HG03097 (cell line): Measurements from ENCODE around the gene CAB39L.
A peak's percentile ranks its signal among the peaks of the same experiment; 100 is the strongest.

Experiments used
- ATAC-seq: cut with Tn5 transposase; IDR thresholded peaks from one replicate; pipeline ENCODE4 v1.9.1; 2021; ENCODE audit not compliant: unreplicated experiment, low FRiP score

The CAB39L gene

DNA sequence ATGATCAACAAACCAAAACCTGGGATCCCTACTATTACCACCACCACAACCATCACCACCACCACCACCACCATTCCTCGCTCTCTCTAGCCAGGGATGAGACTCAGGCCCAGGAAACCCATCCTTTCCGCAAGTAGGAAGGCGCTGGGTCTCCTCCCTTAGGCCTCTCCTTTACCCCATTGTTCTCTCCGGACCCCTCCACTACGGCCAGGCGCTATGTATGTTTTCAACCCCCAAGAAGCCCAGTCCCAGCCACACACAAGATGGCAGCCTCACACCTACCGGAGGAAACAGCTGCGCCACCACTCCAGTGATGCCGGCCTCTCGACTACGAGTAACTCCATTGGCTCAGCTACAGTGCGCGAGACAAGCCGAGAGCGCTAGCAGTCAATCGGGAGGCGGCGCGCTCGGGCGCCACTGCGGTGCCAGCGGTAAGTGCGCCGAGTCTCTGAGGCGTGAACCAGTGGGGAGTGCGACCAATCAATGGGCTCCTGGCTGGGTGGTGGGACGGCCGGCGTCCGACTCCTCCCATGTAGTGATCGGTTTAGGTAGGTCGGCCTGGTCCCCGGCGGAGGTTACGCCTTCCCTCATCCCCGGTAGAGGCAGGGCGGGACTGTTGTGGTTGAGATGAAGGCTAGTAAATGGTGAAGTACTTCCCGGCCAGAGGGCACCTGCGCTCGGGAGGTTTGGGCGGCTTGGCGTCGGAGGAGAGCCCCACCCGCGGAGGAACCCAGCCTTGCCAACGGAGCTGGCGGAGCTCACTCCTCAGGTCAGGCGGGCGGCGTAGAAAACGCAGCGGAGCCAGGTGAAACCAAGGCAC is at the start of gene CAB39L, which contains the start of gene SETDB2:
Gene CAB39L, minus strand, starts transcription at position 361 of the 820 bp plus-strand sequence. CDS start 61,154 bp downstream, outside the sequence.
Gene SETDB2, plus strand, starts transcription at position 571 of the 820 bp plus-strand sequence. CDS start 7,620 bp downstream, outside the sequence.
- ATAC-seq: peak; percentile 93

DNA sequence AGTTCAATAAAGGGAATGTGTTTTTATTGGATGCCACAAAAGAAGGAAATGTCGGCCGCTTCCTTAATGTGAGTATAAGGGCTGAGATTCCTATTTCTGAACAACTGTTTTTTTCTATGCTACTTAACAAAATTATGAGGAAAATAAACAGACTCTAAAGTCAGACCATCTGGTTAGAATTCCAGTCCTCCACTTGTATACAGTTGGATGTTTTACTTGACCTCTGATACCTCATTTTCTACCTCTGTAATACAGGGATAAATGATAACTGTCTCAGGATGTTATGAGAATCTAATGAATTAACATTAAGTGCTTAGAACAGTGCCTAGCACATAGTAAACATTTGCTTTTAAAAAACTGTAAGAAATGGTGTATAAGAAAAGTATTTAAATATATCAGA is 44.7 kb upstream of the CAB39L start:
- no peak for ATAC-seq

DNA sequence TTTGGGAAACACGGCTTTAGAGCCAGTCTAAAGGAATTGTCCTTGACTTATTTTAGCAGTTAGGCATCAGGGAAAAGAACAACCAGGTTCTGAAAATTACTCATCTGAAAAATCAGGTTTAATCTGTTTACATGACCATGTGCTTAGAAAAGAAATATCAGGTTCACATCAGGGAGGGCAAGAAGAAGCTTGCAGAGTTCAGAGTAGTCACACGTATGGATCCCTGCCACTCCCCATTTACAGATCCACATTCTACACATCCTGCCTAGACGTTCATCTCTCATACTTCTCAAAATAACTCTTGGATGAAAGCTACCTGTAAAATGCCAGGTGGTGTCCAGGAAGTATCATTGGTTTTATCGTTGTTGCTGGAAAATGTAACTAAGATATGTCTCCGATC is 37.9 kb upstream of the CAB39L start:
- no peak for ATAC-seq

DNA sequence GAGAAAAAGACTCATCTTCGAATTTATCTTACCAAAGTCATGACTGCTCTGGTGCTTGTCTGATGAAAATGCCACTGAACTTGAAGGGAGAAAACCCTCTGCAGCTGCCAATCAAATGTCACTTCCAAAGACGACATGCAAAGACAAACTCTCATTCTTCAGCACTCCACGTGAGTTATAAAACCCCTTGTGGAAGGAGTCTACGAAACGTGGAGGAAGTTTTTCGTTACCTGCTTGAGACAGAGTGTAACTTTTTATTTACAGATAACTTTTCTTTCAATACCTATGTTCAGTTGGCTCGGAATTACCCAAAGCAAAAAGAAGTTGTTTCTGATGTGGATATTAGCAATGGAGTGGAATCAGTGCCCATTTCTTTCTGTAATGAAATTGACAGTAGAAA is 32.7 kb upstream of the CAB39L start:
- ATAC-seq: no peak

DNA sequence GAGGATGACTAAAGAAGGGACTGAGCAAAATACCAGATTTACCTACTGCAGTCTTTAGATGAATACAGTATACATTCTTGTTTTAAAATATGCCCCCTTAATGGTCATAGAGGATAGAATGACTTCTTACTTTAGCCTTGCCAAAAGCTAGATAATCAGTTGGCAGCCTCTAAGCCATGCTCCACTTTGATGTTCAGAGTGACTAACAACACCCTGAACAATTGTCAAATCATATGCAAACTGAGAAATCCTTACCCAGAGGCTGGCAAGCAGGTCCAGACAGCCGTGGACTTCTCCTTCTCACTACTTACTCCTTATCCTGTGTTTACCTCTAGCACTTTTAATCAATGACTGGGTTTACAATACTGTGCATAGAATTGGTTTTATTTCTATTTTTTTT is 28.3 kb upstream of the CAB39L start:
- no peak for ATAC-seq

DNA sequence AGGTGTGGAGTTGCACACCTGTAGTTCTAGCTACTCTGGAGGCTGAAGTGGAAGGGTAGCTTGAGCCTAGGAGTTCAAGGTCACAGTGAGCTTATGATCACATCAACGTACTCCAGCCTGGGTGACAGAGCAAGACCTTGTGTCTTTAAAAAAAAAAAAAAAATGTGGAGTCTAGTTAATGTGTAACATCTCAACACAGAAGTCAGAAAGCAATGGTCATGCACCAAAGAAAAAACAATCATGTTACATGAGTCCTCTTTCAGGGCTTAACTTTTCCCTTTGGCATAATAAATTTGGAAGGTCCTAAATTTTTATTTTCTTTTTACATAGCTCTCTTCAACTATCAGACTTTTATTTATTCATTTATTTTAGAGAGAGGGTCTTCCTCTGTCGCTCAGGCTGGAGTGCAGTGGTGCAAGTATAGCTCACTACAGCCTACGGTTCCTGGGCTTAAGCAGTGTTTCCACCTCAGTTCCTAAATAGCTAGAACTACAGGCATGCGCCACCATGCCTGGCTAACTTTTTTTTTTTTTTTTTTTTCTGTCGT is 22.5 kb upstream of the CAB39L start:
- no peak for ATAC-seq

DNA sequence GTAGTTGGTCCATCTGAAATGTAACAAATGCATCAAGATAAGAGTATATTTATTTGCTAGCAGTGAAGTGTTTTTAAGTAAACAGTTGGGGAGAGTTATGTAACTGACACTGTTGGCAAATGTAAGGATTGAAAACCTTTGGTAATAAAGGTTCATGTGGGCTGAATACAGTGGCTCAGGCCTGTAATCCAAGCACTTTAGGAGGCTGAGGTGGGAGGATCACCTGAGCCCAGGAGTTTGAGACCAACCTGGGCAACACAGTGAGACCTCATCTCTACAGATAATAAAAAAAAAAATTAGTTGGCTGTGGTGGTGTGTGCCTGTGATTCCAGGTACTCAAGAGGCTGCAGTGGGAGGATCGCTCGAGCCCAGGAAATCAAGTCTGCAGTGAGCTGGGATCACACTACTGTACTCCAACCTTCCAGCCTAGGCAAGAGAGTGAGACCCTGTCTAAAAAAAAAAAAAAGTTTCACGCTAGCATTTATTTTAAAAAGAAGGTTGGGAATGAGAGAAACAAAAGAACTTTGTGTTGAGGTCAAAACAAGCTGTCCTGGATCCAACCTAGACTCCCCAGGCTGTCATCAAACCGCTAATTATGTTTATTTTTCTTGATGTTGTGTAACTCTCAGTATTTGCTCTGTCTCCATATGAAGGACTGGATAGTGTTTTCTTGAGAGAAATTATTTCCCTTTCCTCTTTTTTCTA is 20.9 kb upstream of the CAB39L start:
- no peak for ATAC-seq

DNA sequence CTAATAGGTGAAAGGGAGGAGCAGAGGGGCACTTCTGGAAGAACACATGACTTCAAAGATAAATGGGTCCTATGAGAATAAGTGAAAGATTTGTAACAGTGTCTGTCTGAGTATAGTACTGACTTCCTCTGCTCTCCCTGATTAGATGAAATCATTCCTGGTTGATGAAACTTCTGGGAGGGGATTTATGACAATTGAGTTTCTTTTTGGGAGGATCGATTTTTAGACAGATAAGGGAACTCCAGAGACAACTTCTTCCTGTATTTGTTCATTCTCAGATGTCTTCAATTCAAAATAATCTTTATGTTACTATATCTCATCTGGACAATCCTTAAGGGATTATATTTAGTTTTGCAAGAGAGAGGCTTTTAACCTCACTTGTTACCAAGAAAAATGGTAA is 20.2 kb upstream of the CAB39L start:
- ATAC-seq: no peak

DNA sequence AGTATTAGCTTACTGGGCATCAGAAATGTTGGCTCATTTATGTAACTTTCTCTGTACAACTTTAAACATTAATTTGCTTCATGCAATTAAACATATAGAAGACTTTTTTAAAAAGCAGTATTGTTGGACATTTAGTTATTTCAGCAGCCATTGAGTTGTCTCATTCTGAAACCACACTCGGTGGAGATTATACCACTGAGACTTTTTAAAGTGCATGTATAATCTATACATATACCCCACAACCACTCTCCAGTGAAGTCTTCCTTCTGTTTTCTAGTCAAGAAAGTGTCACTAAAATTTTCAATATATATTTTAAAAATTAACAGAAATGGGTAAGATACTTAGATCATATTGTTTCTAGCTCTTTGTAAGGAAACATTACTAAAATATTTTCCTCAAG is 15.7 kb upstream of the CAB39L start:
- no peak for ATAC-seq

DNA sequence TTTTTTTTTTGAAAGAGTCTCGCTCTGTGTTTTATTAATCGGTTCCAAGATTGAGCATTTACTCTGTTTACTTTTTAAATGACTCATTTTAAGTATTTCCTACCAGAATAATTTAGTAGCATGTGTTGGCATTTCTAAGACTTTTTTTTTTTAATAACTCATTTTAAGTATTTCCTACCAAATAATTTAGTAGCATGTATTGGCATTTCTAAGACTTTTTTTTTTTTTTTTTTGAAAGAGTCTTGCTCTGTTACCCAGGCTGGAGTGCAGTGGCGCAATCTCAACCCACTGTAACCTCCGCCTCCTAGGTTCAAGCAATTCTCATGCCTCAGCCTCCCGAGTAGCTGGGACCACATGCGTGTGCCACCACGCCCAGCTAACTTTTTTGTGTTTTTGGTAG is 13.4 kb upstream of the CAB39L start:
- ATAC-seq: no peak

DNA sequence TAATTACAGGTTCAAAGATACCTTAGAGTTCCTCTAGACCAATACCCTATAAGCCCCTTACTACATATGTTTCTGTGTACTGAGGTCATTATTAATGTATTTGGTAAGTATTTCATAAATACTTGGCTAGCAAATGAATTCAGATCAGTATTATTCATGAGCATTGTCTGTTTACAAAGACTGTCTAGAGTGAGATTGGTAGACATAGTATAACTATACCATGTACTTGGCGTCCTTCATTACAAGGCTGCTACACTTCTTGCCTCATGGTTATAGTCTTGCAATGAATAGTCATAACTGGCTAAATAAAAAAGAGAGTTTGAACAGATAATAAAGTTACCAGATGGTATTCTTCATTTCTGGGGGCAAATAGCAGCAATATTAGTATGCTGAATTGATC is 12.3 kb upstream of the CAB39L start:
- ATAC-seq: no peak

DNA sequence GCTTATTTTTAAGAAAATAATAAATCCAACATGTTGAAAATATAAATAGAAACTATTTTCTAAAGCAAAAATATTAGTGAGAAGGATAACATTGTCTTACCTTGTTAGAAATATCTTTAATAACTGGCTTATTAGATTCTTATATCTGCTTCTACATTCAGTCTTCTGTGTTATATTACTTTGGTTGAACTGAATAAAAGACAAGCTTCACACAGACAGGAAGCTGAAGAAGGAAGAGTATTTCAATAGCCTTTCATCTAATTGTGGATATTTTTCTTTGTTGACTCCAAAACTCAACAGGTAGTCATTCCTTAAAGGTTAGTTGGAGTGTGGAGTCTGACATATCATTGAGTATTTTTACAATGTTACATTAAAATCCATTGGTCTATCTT is 11.1 kb upstream of the CAB39L start:
- ATAC-seq: no peak

DNA sequence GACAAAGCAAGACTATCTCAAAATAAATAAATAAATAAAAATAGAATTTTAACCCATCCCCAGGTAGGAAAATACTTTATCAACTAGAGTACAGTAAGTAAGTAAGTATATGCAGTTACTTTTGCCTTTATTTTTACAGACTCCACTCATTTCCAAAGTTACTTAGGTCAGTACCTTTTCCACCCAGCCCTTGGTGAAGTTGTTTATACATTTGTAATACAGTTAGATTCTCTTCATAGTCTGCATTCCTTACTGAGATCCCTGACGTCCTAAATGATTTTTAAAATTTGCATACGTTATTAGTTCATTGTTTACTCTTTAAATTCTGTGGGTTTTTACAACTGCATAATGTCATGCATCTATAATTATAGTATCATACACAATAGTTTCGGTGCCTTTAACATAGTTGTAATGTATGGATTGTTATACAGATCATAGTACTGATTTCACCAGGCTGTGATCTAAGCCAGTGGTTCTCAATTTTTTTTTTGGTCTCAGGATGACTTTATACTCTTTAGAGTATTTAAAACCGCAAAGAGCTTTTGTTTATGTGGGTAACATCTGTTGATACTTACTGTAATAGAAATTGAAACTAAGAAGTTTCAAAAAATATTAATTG is 10.6 kb upstream of the CAB39L start:
- peak; percentile 87 for ATAC-seq

DNA sequence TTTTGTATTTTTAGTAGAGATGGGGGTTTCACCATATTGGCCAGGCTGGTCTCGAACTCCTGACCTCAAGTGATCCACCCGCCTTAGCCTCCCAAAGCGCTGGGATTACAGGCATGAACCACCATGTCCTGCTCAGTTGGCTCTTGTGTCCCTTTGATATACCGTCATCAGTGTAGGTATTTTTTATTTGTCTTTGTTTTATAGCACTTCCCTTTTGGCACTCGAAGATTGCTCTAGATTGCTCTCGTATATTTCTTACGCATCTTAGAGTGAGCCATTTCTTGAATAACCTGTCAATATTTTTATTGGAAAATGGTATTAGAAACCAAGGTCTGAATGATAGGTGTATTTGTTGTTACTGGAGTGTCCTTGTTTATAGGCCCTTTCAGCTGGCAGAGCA is 9.6 kb upstream of the CAB39L start:
- no peak for ATAC-seq

DNA sequence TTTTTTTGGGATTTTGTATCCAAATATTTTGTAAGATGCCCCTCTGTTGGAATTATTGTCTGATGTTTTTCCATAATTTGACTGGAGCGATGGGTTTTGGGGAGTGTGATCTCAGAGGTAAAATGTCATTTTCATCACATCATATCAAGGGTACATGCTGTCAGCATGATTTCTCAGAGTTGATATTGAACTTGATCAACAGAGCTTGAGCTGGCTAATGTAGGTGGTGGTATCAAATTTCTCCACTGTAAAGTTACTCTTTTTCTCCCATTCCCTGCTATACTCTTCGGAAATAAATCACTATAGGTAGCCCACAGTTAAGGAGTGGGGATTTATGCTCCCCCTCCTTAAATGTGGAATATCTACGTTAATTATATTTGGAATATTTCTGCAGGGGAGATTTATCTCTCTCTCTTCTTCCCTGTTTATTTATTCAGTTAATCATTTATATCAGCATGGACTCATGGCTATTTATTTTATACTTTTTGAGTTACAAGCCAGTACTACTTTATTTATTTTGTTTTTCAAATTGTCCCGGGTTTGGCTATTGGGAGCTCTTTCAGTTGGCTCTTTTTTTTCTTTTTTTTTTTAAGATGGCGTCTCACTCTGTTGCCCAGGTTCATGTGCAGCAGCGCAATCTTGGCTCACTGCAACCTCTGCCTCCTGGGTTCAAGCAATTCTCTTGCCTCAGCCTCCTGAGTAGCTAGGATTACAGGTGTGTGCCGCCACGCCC is 9.0 kb upstream of the CAB39L start:
- ATAC-seq: no peak

DNA sequence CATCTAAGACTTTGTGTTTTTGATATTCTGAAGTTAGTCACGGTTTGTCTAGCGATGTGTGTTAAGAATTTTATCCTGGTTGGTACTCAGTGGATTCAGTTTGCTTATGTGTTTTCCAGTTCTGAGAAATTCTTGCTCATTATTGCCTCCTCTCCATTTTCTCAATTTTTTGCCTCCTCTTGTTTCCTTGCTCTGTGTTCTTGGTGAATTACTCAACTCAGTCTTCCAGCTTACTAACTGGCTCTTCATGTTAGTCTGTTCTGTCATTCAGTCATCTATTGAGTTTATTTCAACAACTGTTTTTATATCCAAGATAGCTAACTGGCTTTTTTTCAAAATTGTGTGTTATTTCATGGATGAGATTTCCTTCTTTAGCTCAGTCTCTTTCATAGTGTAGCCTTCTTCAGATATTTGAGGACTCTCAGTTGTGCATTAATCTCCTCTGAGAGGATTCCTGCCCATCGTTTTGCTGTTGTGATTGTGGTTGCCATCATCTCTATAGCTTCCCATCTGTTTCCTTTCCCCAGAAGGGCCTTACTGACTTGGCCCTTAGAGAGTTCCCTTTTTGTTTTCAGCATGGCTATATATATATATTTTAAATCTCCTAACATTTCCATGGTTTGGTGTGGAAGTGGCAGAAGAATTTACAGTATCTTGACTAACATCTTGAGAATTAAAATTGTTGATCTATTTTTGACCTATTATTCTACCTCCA is 6.4 kb upstream of the CAB39L start:
- ATAC-seq: no peak

DNA sequence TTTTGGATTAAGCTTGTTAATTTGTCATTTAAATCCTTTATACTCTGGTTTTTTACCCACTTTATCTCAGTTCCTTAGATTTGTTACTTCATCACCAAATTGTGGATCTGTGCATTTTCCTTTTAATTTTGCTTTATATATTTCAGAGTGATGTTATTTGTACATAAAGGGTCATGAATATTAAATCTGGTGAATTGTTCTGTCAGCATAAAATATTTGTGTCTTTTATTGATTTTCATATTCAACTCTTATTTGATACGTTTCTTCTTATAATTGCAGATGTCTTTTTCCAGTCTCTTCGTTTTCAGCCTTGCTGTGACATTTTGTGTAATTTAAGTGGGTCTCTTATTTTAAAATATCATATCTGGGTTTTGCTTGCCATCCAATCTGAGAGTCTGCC is 4.9 kb upstream of the CAB39L start:
- no peak for ATAC-seq

DNA sequence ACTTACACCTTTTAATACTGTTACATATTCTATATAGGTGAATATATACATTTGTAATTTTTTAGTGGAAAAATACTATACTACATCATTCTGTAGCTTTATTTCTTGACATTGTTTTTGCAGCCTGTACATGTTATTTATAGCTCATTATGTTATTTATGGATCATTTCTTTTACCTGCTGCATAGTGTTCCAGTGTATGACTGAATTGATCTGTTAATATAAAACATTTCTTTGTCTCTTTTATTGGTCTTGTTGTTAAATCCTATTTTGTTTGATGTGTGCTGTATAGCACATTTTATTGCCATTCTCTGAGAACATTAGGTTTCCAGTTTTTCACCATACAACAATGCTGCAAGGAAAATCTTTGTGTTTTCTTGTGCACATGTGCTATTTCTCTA is 2.6 kb upstream of the CAB39L start:
- ATAC-seq: no peak

DNA sequence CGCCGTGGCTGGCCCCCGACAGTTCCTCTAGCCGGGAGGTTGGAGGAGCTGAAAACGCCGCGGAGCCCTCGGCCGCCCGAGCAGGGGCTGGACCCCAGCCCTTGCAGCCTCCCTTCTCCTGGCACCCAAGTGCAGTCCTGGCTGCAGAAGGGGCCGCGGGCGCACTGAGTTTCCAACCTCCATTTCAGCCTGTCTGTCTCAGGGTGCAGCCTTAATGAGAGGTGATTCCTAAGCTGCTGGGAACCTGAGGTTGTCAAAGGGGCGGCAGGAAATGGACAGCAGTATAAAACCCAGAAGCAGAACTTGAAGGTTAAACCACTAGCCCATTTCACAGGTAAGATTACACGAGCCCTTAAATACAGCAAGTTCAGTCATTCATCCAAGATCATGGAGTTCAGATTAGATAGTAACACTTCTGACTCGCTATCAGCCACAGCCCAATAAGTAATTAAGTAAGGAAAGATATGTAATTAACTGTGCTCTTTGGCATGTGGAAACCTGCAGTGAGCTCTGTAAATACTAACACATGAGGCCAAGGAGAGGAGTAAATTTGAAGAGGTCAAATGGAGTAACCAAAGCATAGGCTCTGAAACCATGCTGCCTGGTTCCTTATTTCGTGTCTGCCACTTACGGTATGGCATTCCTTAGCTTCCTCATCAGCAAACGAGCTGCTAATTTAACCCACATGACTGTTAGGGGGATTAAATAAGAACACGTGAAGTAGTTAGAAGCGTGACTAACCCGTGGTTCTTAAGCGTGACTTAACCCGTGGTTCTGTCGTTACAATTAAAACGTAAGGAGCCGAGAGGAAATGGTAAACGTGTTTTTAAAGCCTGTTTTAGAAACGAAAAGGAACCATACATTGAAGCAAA is 896 bp upstream of the CAB39L start:
- peak; percentile 22 for ATAC-seq
